ENCODE results near the gene ZNF385B. TPM values are rescaled to one million over a fixed set of nuclear protein-coding genes. Genes with fewer than 3 reads are reported as not detected.

ZNF385B gene
- total RNA-seq, 1 donor from 2014 or later: 35.8 TPM

- Mint-ChIP-seq H3K4me3 (no peak overlapping the region), H3K9me3 (no peaks in the 10 kb centered on the region), H3K36me3 (no peaks in the 10 kb centered on the region), H3K4me1 (peaks cover 6% of the 10 kb centered on the region), H3K27me3 (ENCODE audit: insufficient read depth, low read depth) (no peaks in the 10 kb centered on the region), H3K27ac (no peak overlapping the region)
- Histone ChIP-seq H3K9me3 (ENCODE audit: low read depth) (no peaks in the 10 kb centered on the region), H3K4me2 (no peak overlapping the region), H3F3A (ENCODE audit: low read depth) (no peaks in the 10 kb centered on the region), H3K9ac (no peak overlapping the region), H3K4me3 (no peak overlapping the region), H3K79me2 (ENCODE audit: low read depth) (no peaks in the 10 kb centered on the region), H2AFZ (replicated peaks) (no peak overlapping the region), H3K36me3 (no peaks in the 10 kb centered on the region), H4K20me1 (ENCODE audit: low read depth) (no peaks in the 10 kb centered on the region), H3K27ac (no peak overlapping the region), H3K4me1 (no peaks in the 10 kb centered on the region), H3K27me3 (no peaks in the 10 kb centered on the region)
- TF ChIP-seq EZH2phosphoT487 (IDR thresholded peaks at IDR 0.05) (no peak), CTCF (IDR thresholded peaks at IDR 0.05) (no peak), EZH2 (IDR thresholded peaks at IDR 0.05) (no peak)
- DNase-seq (ENCODE audit: low spot score): no peak
Measured at GRCh38 chr2:179605341-179605740, 256.1 kb downstream of the ZNF385B start.

DNA sequence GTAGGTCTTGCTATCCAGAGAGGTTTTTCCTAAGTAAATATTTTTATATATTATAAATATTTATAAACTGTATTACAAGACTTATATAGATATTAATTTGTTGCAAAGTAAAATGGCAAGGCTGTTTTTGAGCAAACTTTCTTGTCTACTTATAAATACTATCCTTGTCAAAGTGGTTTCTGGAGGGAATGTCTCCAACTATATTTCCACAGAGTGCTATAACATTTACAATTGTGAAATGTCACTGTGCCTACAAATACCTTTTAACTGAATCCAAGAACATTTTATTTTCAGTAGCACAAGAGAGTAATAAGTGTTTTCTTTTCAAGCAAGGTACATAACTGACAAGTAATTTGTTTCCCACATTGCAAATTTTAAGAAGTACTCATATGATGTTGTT lies 256.8 kb downstream of the ZNF385B start:
- no peak for DNase-seq (ENCODE audit: low spot score)
- no peaks in the 10 kb centered on the region for H3K36me3 ChIP-seq
- H3K4me2 ChIP-seq: no peak overlapping the region
- H3K9me3 ChIP-seq (ENCODE audit: low read depth): no peaks in the 10 kb centered on the region
- H3K79me2 ChIP-seq (ENCODE audit: low read depth): no peaks in the 10 kb centered on the region
- TF ChIP-seq CTCF (IDR thresholded peaks at IDR 0.05) (no peak), EZH2phosphoT487 (IDR thresholded peaks at IDR 0.05) (no peak), EZH2 (IDR thresholded peaks at IDR 0.05) (no peak)
- no peaks in the 10 kb centered on the region for H4K20me1 ChIP-seq (ENCODE audit: low read depth)
- Mint-ChIP-seq H3K4me1 (peaks cover 6% of the 10 kb centered on the region), H3K9me3 (no peaks in the 10 kb centered on the region), H3K27ac (no peak overlapping the region), H3K27me3 (ENCODE audit: insufficient read depth, low read depth) (no peaks in the 10 kb centered on the region), H3K36me3 (no peaks in the 10 kb centered on the region), H3K4me3 (no peak overlapping the region)
- H2AFZ ChIP-seq (replicated peaks): no peak overlapping the region
- H3K27ac ChIP-seq: no peak overlapping the region
- no peaks in the 10 kb centered on the region for H3K4me1 ChIP-seq
- H3K27me3 ChIP-seq: no peaks in the 10 kb centered on the region
- no peak overlapping the region for H3K9ac ChIP-seq
- H3F3A ChIP-seq (ENCODE audit: low read depth): no peaks in the 10 kb centered on the region
- H3K4me3 ChIP-seq: no peak overlapping the region

GRCh38 chr2:179602452-179602851 lies 259.0 kb downstream of the ZNF385B start:
- no peak for DNase-seq (ENCODE audit: low spot score)
- no peak overlapping the region for H3K27ac ChIP-seq
- Mint-ChIP-seq H3K27me3 (ENCODE audit: insufficient read depth, low read depth) (no peaks in the 10 kb centered on the region), H3K4me1 (no peaks in the 10 kb centered on the region), H3K9me3 (no peaks in the 10 kb centered on the region), H3K4me3 (no peak overlapping the region), H3K27ac (no peak overlapping the region), H3K36me3 (no peaks in the 10 kb centered on the region)
- no peaks in the 10 kb centered on the region for H3F3A ChIP-seq (ENCODE audit: low read depth)
- H3K4me3 ChIP-seq: no peak overlapping the region
- no peaks in the 10 kb centered on the region for H3K27me3 ChIP-seq
- H3K36me3 ChIP-seq: no peaks in the 10 kb centered on the region
- H3K4me1 ChIP-seq: no peaks in the 10 kb centered on the region
- H3K9ac ChIP-seq: no peak overlapping the region
- no peak overlapping the region for H3K4me2 ChIP-seq
- H2AFZ ChIP-seq (replicated peaks): no peak overlapping the region
- no peaks in the 10 kb centered on the region for H3K79me2 ChIP-seq (ENCODE audit: low read depth)
- TF ChIP-seq EZH2phosphoT487 (IDR thresholded peaks at IDR 0.05) (no peak), EZH2 (IDR thresholded peaks at IDR 0.05) (no peak), CTCF (IDR thresholded peaks at IDR 0.05) (no peak)
- no peaks in the 10 kb centered on the region for H3K9me3 ChIP-seq (ENCODE audit: low read depth)
- H4K20me1 ChIP-seq (ENCODE audit: low read depth): no peaks in the 10 kb centered on the region

Data from neural progenitor cell (in vitro differentiated cells).